ENCODE data around the gene ABHD5.
"Not testable (repeated sequence)": the region's sequence is repeated elsewhere in the genome, so short reads cannot be mapped to it uniquely, and the experiment has no call there.

- TF ChIP-seq, protein P1, sequence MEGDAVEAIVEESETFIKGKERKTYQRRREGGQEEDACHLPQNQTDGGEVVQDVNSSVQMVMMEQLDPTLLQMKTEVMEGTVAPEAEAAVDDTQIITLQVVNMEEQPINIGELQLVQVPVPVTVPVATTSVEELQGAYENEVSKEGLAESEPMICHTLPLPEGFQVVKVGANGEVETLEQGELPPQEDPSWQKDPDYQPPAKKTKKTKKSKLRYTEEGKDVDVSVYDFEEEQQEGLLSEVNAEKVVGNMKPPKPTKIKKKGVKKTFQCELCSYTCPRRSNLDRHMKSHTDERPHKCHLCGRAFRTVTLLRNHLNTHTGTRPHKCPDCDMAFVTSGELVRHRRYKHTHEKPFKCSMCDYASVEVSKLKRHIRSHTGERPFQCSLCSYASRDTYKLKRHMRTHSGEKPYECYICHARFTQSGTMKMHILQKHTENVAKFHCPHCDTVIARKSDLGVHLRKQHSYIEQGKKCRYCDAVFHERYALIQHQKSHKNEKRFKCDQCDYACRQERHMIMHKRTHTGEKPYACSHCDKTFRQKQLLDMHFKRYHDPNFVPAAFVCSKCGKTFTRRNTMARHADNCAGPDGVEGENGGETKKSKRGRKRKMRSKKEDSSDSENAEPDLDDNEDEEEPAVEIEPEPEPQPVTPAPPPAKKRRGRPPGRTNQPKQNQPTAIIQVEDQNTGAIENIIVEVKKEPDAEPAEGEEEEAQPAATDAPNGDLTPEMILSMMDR (conservative IDR thresholded peaks at IDR 0.05) = not testable (repeated sequence)
- not testable (repeated sequence) for TF ChIP-seq ZFX (IDR thresholded peaks at IDR 0.05)
Measured at GRCh38 chr3:43680857-43681256, 9.9 kb upstream of the ABHD5 start.

Measured in C4-2B (cell line).